Measurements from ENCODE around the gene NPIPA2. TPM values are rescaled to one million over a fixed set of nuclear protein-coding genes. Genes with fewer than 3 reads are reported as not detected.
"Not testable (repeated sequence)": the region's sequence is repeated elsewhere in the genome, so short reads cannot be mapped to it uniquely, and the experiment has no call there.

The NPIPA2 gene
- 3.6 TPM for total RNA-seq
- long read RNA-seq = 0 reads

- H3K4me3 ChIP-seq; H3K27me3 ChIP-seq (ENCODE audit: low read depth); intact Hi-C loops (cut with micrococcal nuclease); H3K9me3 ChIP-seq (replicated peaks); H3K36me3 ChIP-seq; H3K4me1 ChIP-seq; DNase-seq; H3K27ac ChIP-seq (replicated peaks): not testable (repeated sequence)
Observed at GRCh38 chr16:14742273-14743128, at the start of gene NPIPA2. Gene NPIPA2, plus strand, starts transcription at chr16:14742533. Its CDS starts 5,533 bp downstream, at chr16:14748066.

GRCh38 chr16:14694129-14694528 lies 48.2 kb upstream of the NPIPA2 start, which contains the start of gene PLA2G10:
Gene PLA2G10, minus strand, starts transcription at chr16:14694308. Its CDS starts 79 bp downstream, at chr16:14694229.
- H3K4me1 ChIP-seq; H3K36me3 ChIP-seq; intact Hi-C loops (cut with micrococcal nuclease); DNase-seq; H3K27ac ChIP-seq (replicated peaks); H3K9me3 ChIP-seq (replicated peaks); H3K4me3 ChIP-seq; H3K27me3 ChIP-seq (ENCODE audit: low read depth): not testable (repeated sequence)

- H3K4me3 ChIP-seq; intact Hi-C loops (cut with micrococcal nuclease); H3K4me1 ChIP-seq; H3K27me3 ChIP-seq (ENCODE audit: low read depth); H3K27ac ChIP-seq (replicated peaks); H3K36me3 ChIP-seq; H3K9me3 ChIP-seq (replicated peaks); DNase-seq: not testable (repeated sequence)
Observed at GRCh38 chr16:14701859-14702258, 40.5 kb upstream of the NPIPA2 start.

GRCh38 chr16:14702672-14703071 lies 39.7 kb upstream of the NPIPA2 start:
- H3K4me3 ChIP-seq; intact Hi-C loops (cut with micrococcal nuclease); H3K4me1 ChIP-seq; H3K27ac ChIP-seq (replicated peaks); H3K9me3 ChIP-seq (replicated peaks); DNase-seq; H3K27me3 ChIP-seq (ENCODE audit: low read depth); H3K36me3 ChIP-seq: not testable (repeated sequence)

- H3K4me3 ChIP-seq; H3K36me3 ChIP-seq; H3K27ac ChIP-seq (replicated peaks); H3K9me3 ChIP-seq (replicated peaks); DNase-seq; H3K4me1 ChIP-seq; H3K27me3 ChIP-seq (ENCODE audit: low read depth); intact Hi-C loops (cut with micrococcal nuclease): not testable (repeated sequence)
Observed at GRCh38 chr16:14703156-14704011, 38.9 kb upstream of the NPIPA2 start, which contains the start of gene NPIPA3. Gene NPIPA3, plus strand, starts transcription at chr16:14703411. Its CDS starts 5,533 bp downstream, at chr16:14708944.

GRCh38 chr16:14733233-14733632 lies 9.1 kb upstream of the NPIPA2 start:
- H3K36me3 ChIP-seq; H3K27ac ChIP-seq (replicated peaks); intact Hi-C loops (cut with micrococcal nuclease); H3K27me3 ChIP-seq (ENCODE audit: low read depth); H3K9me3 ChIP-seq (replicated peaks); H3K4me3 ChIP-seq; H3K4me1 ChIP-seq; DNase-seq: not testable (repeated sequence)

- H3K36me3 ChIP-seq; H3K4me1 ChIP-seq; H3K27ac ChIP-seq (replicated peaks); DNase-seq; intact Hi-C loops (cut with micrococcal nuclease); H3K4me3 ChIP-seq; H3K27me3 ChIP-seq (ENCODE audit: low read depth); H3K9me3 ChIP-seq (replicated peaks): not testable (repeated sequence)
Observed at GRCh38 chr16:14740832-14741385, 1.4 kb upstream of the NPIPA2 start.

GRCh38 chr16:14741794-14742193 lies 539 bp upstream of the NPIPA2 start:
- H3K4me1 ChIP-seq; H3K9me3 ChIP-seq (replicated peaks); intact Hi-C loops (cut with micrococcal nuclease); DNase-seq; H3K27me3 ChIP-seq (ENCODE audit: low read depth); H3K36me3 ChIP-seq; H3K27ac ChIP-seq (replicated peaks); H3K4me3 ChIP-seq: not testable (repeated sequence)

GRCh38 chr16:14773654-14774053 lies 31.3 kb downstream of the NPIPA2 start:
- H3K27ac ChIP-seq (replicated peaks); intact Hi-C loops (cut with micrococcal nuclease); H3K27me3 ChIP-seq (ENCODE audit: low read depth); H3K36me3 ChIP-seq; H3K9me3 ChIP-seq (replicated peaks); DNase-seq; H3K4me3 ChIP-seq; H3K4me1 ChIP-seq: not testable (repeated sequence)

GRCh38 chr16:14775624-14776023 lies 33.3 kb downstream of the NPIPA2 start:
- intact Hi-C loops (cut with micrococcal nuclease) = not testable (repeated sequence)

GRCh38 chr16:14776763-14777162 lies 34.4 kb downstream of the NPIPA2 start:
- intact Hi-C loops (cut with micrococcal nuclease); H3K4me3 ChIP-seq; H3K27me3 ChIP-seq (ENCODE audit: low read depth); H3K9me3 ChIP-seq (replicated peaks); H3K36me3 ChIP-seq; DNase-seq; H3K4me1 ChIP-seq; H3K27ac ChIP-seq (replicated peaks): not testable (repeated sequence)

More at GRCh38 chr16:14775624-14776023, 33.3 kb downstream of the NPIPA2 start:
- not testable (repeated sequence) for H3K36me3 ChIP-seq; DNase-seq; H3K4me3 ChIP-seq; H3K27me3 ChIP-seq (ENCODE audit: low read depth); H3K4me1 ChIP-seq; H3K27ac ChIP-seq (replicated peaks); H3K9me3 ChIP-seq (replicated peaks)

- H3K36me3 ChIP-seq; intact Hi-C loops (cut with micrococcal nuclease): not testable (repeated sequence)
Observed at GRCh38 chr16:14779368-14779877, 37.1 kb downstream of the NPIPA2 start.

GRCh38 chr16:14786180-14786579 lies 43.8 kb downstream of the NPIPA2 start:
- intact Hi-C loops (cut with micrococcal nuclease); H3K4me3 ChIP-seq; DNase-seq; H3K27ac ChIP-seq (replicated peaks); H3K27me3 ChIP-seq (ENCODE audit: low read depth); H3K4me1 ChIP-seq; H3K9me3 ChIP-seq (replicated peaks); H3K36me3 ChIP-seq: not testable (repeated sequence)

More at GRCh38 chr16:14779368-14779877, 37.1 kb downstream of the NPIPA2 start:
- not testable (repeated sequence) for H3K4me1 ChIP-seq; H3K27me3 ChIP-seq (ENCODE audit: low read depth); H3K4me3 ChIP-seq; H3K27ac ChIP-seq (replicated peaks); H3K9me3 ChIP-seq (replicated peaks); DNase-seq

Data from left ventricle myocardium inferior (tissue), 1 donor.